GM19395 (cell line): ENCODE data around the gene KLF15.

Experiments used
- ATAC-seq: cut with Tn5 transposase; IDR thresholded peaks from one replicate; pipeline ENCODE4 v1.9.1; 2021; ENCODE audit warnings: mild to moderate bottlenecking, moderate library complexity; ENCODE audit not compliant: unreplicated experiment

KLF15 gene

GRCh38 chr3:126322181-126322967, 34.8 kb downstream of the KLF15 start:
- ATAC-seq = no peak

GRCh38 chr3:126321490-126321889, 35.7 kb downstream of the KLF15 start:
- no peak for ATAC-seq

GRCh38 chr3:126320517-126321293, 36.5 kb downstream of the KLF15 start:
- no peak for ATAC-seq

- no peak for ATAC-seq
Measured at GRCh38 chr3:126319701-126320295, 37.4 kb downstream of the KLF15 start.

GRCh38 chr3:126317029-126317996, 39.9 kb downstream of the KLF15 start:
- no peak for ATAC-seq

- no peak for ATAC-seq
Measured at GRCh38 chr3:126316501-126316939, 40.7 kb downstream of the KLF15 start.

- no peak for ATAC-seq
Measured at GRCh38 chr3:126316031-126316461, 41.2 kb downstream of the KLF15 start.

GRCh38 chr3:126314790-126315658, 42.2 kb downstream of the KLF15 start:
- ATAC-seq = no peak

GRCh38 chr3:126314305-126314789, 42.9 kb downstream of the KLF15 start:
- no peak for ATAC-seq

GRCh38 chr3:126313580-126314304, 43.5 kb downstream of the KLF15 start:
- no peak for ATAC-seq

- no peak for ATAC-seq
Measured at GRCh38 chr3:126313166-126313565, 44.0 kb downstream of the KLF15 start.

- no peak for ATAC-seq
Measured at GRCh38 chr3:126312341-126312740, 44.9 kb downstream of the KLF15 start.

- ATAC-seq = no peak
Measured at GRCh38 chr3:126311338-126311978, 45.8 kb downstream of the KLF15 start.

- no peak for ATAC-seq
Measured at GRCh38 chr3:126310816-126311215, 46.4 kb downstream of the KLF15 start.

- no peak for ATAC-seq
Measured at GRCh38 chr3:126309861-126310655, 47.1 kb downstream of the KLF15 start.

- ATAC-seq = no peak
Measured at GRCh38 chr3:126309165-126309564, 48.0 kb downstream of the KLF15 start.

- ATAC-seq = no peak
Measured at GRCh38 chr3:126308394-126309125, 48.6 kb downstream of the KLF15 start.
